Transverse colon (tissue), 4 donors: Measurements from ENCODE around the gene SLC28A3. TPM values are rescaled to one million over a fixed set of nuclear protein-coding genes. Genes with fewer than 3 reads are reported as not detected.

Experiments used
- DNase-seq: peaks from one replicate; pipeline ENCODE4 v3.0.0-alpha.2; 2019
- H3K27ac ChIP-seq, 4 donors: fragments of 200-600 bp; sonication (generic); 2 replicates each; pipeline ENCODE4 v1.5.1; 2016 to 2018; ENCODE audit warnings: inconsistent platforms in 4 of 4
- H3K27me3 ChIP-seq: fragments of 200-600 bp; sonication (generic); 2 replicates; pipeline ENCODE4 v1.5.1; 2017; ENCODE audit warnings: inconsistent platforms
- H3K36me3 ChIP-seq, 4 donors: fragments of 200-600 bp; sonication (generic); 2 replicates each; pipeline ENCODE4 v1.5.1; 2017 to 2019; ENCODE audit warnings: inconsistent platforms in 4 of 4
- H3K4me1 ChIP-seq, 4 donors: fragments of 200-600 bp; sonication (generic); 2 replicates each; pipeline ENCODE4 v1.5.1; 2017 to 2020; ENCODE audit warnings: inconsistent platforms in 4 of 4
- H3K4me3 ChIP-seq, 4 donors: fragments of 200-600 bp; sonication (generic); 1 replicate in 1 of 4; 2 replicates in 3 of 4; pipeline versions ENCODE4 v1.5.1 to v1.6.1; 2017 to 2019; ENCODE audit warnings: inconsistent platforms in 4 of 4
- H3K9me3 ChIP-seq, 2 donors: fragments of 200-600 bp; sonication (generic); 2 replicates each; pipeline ENCODE4 v1.5.1; 2017 to 2019; ENCODE audit warnings: inconsistent platforms in 2 of 2
- CTCF ChIP-seq, 5 experiments: fragments of 200-600 bp in 3 of 5; fragments of 450-650 bp in 2 of 5; sonication (generic) in 3 of 5; IDR thresholded peaks; 1 replicate in 2 of 5; 2 replicates in 3 of 5; pipeline ENCODE4 v1.5.1; 2016 to 2017; ENCODE audit warnings: antibody characterized with exemption in 5 of 5, inconsistent platforms in 3 of 5, mild to moderate bottlenecking in 2 of 5, moderate library complexity in 1 of 5
- EP300 ChIP-seq: sonication (generic); formaldehyde crosslinking; IDR thresholded peaks from one replicate; pipeline ENCODE4 v1.6.1; 2017; ENCODE audit warnings: antibody characterized with exemption, low read depth
- POLR2A ChIP-seq: fragments of 450-650 bp; IDR thresholded peaks from one replicate; pipeline ENCODE4 v1.6.1; 2016; ENCODE audit warnings: antibody characterized with exemption, mild to moderate bottlenecking, moderate library complexity
- POLR2AphosphoS5 ChIP-seq, 3 donors: sonication (generic); formaldehyde crosslinking; IDR thresholded peaks; one replicate each; pipeline ENCODE4 v1.6.1; 2016; ENCODE audit warnings: antibody characterized with exemption in 3 of 3
- WGBS, 2 donors: methylation state at CpG; one replicate each; pipeline ENCODE4 v1.1.5; 2018; ENCODE audit warnings: low coverage in 1 of 2; 5-methylcytosine and 5-hydroxymethylcytosine counted together
- in situ Hi-C, 4 donors: fragments of 200-750 bp; cut with MboI; loops; one replicate each; pipeline versions ENCODE4 v1.15.0 to v1.15.1; 2017; ENCODE audit warnings: low sequenced_read_pairs in 3 of 4, low pct_ligation_motif_present in 1 of 4, low pct_unique_long_range_greater_than_20kb in 1 of 4
- intact Hi-C: fragments of 100-400 bp; cut with DNase I; formaldehyde crosslinking; loops from one replicate; pipeline ENCODE4 v1.15.1; 2023; ENCODE audit warnings: low total_unique reads
- total RNA-seq, 4 donors: library from RNA; depleted of rRNA; stranded (reverse); fragments of >200 nt; gene quantifications; one replicate each; pipeline ENCODE4 v1.1.0, GENCODE V29; 2016

The SLC28A3 gene
- total RNA-seq, 4 donors from 2014 or later = 0.16 to 1.2 (median 0.41) TPM; not detected in 1

- in situ Hi-C loops (no loop called here), intact Hi-C loops (no loop called here)
- no peaks in the 10 kb centered on the region for H3K9me3 ChIP-seq
- WGBS, 2 donors = 64 to 100% methylated on average over 1 to 4 of the region's 4 CpGs
- no peak overlapping the region for H3K27ac ChIP-seq
- H3K4me1 ChIP-seq = peaks cover 0 to under 1% (median 0%) of the 10 kb centered on the region in 4 donors
- no peak overlapping the region for H3K4me3 ChIP-seq
- DNase-seq = no peak
- TF ChIP-seq POLR2AphosphoS5 (IDR thresholded peaks at IDR 0.05) (no peak), EP300 (no peak), POLR2A (no peak), CTCF (IDR thresholded peaks at IDR 0.05) (no peak)
- no peaks in the 10 kb centered on the region for H3K27me3 ChIP-seq
- no peaks in the 10 kb centered on the region for H3K36me3 ChIP-seq
These were observed 84.9 kb downstream of the SLC28A3 start for GRCh38 chr9:84255696-84256095.

DNA sequence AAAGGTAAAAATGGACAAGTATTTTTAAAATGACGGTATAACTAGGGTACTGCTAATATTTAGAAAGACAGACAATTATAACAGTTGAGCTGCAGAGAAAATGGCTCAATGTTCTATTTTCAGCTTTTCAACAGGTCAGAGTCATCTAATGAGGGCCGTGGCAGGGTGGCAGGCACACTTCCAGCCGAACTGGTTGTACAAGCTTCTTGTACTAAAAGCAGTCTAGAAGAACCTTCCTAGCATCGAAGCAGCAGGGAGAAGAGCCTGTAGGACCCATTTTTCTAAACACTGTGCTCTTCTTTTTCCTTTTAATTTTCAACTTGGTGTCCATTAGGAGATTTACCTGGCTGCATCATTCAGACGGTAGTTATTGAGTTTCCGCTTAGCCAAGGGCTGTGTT is 85.6 kb downstream of the SLC28A3 start:
- 61 to 65% methylated on average over 5 to 6 of the region's 6 CpGs for WGBS, 2 donors
- peak; percentile 18 for DNase-seq
- Histone ChIP-seq H3K27me3 (no peaks in the 10 kb centered on the region), H3K27ac (no peak overlapping the region), H3K4me1 (no peaks in the 10 kb centered on the region), H3K36me3 (no peaks in the 10 kb centered on the region), H3K4me3 (no peak overlapping the region), H3K9me3 (no peaks in the 10 kb centered on the region)
- intact Hi-C loops (no loop called here), in situ Hi-C loops (no loop called here)
- TF ChIP-seq CTCF (IDR thresholded peaks at IDR 0.05) (no peak), POLR2AphosphoS5 (IDR thresholded peaks at IDR 0.05) (no peak), POLR2A (no peak)

DNA sequence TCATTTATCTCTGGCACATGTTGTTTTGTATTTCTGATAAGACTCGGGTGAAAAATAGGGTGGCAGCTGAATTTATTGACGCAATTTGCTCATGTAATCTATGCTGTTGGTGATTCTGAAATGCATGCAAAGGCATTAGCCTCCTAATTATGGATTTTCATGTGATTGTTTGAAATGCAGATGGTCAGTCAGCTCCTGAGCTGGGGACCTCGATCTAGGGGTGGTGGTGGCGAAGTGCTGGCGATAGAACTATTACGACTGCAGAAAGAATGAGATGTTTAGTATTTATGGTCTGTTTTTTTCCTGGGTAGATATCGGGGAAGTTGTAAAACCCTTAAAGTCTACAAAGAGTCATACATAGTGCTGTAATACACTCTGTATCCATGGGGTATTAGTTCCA is 88.6 kb downstream of the SLC28A3 start:
- no peak overlapping the region for H3K4me3 ChIP-seq
- TF ChIP-seq EP300 (no peak), POLR2AphosphoS5 (IDR thresholded peaks at IDR 0.05) (no peak), CTCF (IDR thresholded peaks at IDR 0.05) (no peak), POLR2A (no peak)
- H3K27ac ChIP-seq = no peak overlapping the region
- no peak for DNase-seq
- no peaks in the 10 kb centered on the region for H3K4me1 ChIP-seq
- in situ Hi-C loops (no loop called here), intact Hi-C loops (no loop called here)
- no peaks in the 10 kb centered on the region for H3K9me3 ChIP-seq
- H3K36me3 ChIP-seq = no peaks in the 10 kb centered on the region
- H3K27me3 ChIP-seq = no peaks in the 10 kb centered on the region
- WGBS, 2 donors = 52 to 72% methylated on average over 2 to 7 of the region's 7 CpGs

DNA sequence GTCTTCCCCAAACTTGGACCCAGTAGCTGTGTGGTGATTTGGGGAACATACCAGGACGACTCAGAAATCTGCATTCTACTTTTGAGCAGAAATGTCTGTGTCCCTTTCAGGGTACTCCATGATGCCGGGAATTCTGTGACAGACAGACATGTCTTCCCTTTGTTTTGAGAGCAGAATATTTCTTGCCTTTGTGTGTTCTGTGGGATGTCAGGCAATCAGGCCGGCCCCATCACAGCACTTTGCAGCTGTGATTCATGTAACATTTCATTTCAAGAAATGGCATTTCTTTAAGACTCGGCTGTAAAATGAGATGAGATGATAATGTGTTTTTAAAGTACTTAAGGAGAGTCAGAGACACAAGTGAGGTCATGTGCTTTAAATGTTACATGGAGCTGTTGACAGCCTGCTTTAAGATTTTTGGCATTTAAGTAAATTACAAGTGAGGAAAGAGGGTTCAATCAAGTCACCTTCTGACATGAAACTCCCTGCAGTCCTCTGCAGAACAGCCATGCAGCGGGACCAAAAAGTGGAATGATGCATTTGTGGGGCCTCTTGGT is 98.7 kb downstream of the SLC28A3 start:
- 83 to 92% methylated on average over 3 to 5 of the region's 5 CpGs for WGBS, 2 donors
- intact Hi-C loops = no loop called here
- Histone ChIP-seq H3K4me3 (no peak overlapping the region), H3K27me3 (no peaks in the 10 kb centered on the region), H3K36me3 (no peaks in the 10 kb centered on the region), H3K4me1 (no peaks in the 10 kb centered on the region), H3K9me3 (no peaks in the 10 kb centered on the region), H3K27ac (no peak overlapping the region)
- DNase-seq = no peak
- TF ChIP-seq POLR2AphosphoS5 (IDR thresholded peaks at IDR 0.05) = no peak
- no peak for TF ChIP-seq CTCF (IDR thresholded peaks at IDR 0.05)
- no peak for TF ChIP-seq POLR2A
- in situ Hi-C loops = no loop called here
